ENCODE results near the gene CPN2. TPM values are rescaled to one million over a fixed set of nuclear protein-coding genes. Genes with fewer than 3 reads are reported as not detected.

The CPN2 gene
- total and polyA plus RNA-seq, 2 donors (not counting 1 experiment from before 2014, with no cell fraction given), result not detected

DNA sequence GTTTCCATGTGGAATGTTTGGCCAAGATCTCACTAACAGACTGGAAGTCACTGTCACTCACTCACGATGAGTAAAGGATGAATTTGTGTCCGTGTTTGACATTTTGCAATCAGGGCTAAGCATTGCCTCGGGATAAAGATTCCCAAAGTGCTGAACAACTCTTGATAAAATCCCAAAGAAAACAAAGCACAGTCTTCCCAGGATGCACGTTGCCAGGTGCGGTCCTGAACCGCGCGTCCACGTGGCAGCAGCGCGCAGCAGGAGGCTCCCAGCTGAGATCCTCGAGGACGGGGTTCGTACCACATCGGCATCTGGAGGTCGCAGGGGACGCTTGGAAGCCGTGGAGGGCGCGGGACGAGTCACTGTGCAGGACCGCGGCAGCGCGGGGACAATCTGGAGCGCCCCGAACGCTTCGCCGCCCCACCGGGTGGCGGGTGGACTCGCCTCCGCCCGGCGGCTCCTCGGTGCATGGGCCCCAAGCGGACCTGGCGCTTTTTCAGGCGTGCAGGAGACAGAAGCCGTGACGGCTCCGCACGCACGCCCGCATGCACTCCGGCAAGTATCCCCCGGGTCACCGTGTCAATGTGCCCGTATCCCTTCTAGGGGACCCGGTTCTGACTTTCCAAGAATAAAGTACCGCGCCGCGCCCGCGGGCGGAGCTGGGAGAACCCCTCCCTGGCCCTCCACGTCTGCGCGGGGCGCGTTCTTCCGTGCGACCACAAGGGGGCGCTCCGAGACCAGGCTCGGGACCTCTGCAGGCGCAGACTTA is 17.7 kb downstream of the CPN2 start:
- Histone ChIP-seq H3K4me2 (replicated peaks; ENCODE audit: low read depth, low read length, poor library complexity, severe bottlenecking) (peak overlapping the region; percentile 94), H3K27ac (ENCODE audit: low read length in 2 of 2) (no peak overlapping the region), H3K9me3 (ENCODE audit: control extremely low read depth in 1 of 3, control insufficient read depth in 2 of 3, insufficient read depth in 1 of 3, low read length in 2 of 3) (no peaks in the 10 kb centered on the region), H3K79me2 (ENCODE audit: control insufficient read depth, insufficient read depth, low read length) (no peaks in the 10 kb centered on the region), H3K9ac (ENCODE audit: low read length) (peak overlapping the region; percentile 62), H3K27me3 (replicated peaks in 1 of 4; ENCODE audit: control extremely low read depth in 1 of 4, control insufficient read depth in 3 of 4, insufficient read depth in 4 of 4, low read length in 3 of 4) (peaks cover 0 to 28% (median 7%) of the 10 kb centered on the region in 4 experiments), H2AFZ (ENCODE audit: insufficient read depth, low read depth, low read length, poor library complexity, severe bottlenecking) (peak overlapping the region; percentile 77), H4K20me1 (ENCODE audit: control insufficient read depth, insufficient read depth, low read length, poor library complexity, severe bottlenecking) (no peaks in the 10 kb centered on the region), H3K4me3 (ENCODE audit: control extremely low read depth in 1 of 5, extremely low read depth in 1 of 5, insufficient read depth in 1 of 5, low read depth in 2 of 5, low read length in 4 of 5) (peak overlapping the region in 4 of 5 experiments; percentile 15 to 62 (median 31)), H3K4me1 (ENCODE audit: control insufficient read depth in 2 of 2, insufficient read depth in 2 of 2, low read length in 2 of 2) (peaks cover 9 to 10% of the 10 kb centered on the region in 2 donors), H3K36me3 (replicated peaks in 1 of 2; ENCODE audit: control extremely low read depth in 1 of 2, control insufficient read depth in 1 of 2, extremely low read depth in 1 of 2, insufficient read depth in 2 of 2, low read length in 1 of 2) (no peaks in the 10 kb centered on the region)
- H3K9me3 Mint-ChIP-seq (ENCODE audit: insufficient read depth), result no peaks in the 10 kb centered on the region
- intact Hi-C loops (cut with micrococcal nuclease), result loop anchor here (1.0 kb wide), 3 partner anchors 11 to 261 kb away; no protein-coding TSS in a partner anchor
- peaks cover 7% of the 10 kb centered on the region for H3K4me1 Mint-ChIP-seq
- TF ChIP-seq CTCF (IDR thresholded peaks at IDR 0.05) (peak; percentile 99), EZH2 (IDR thresholded peaks at IDR 0.05; ENCODE audit: borderline replicate concordance, insufficient read depth, low read depth, low read length, poor library complexity, severe bottlenecking) (no peak)
- peaks cover 45% of the 10 kb centered on the region for H3K27me3 Mint-ChIP-seq
- POLR2A ChIA-PET, result no interaction called here
- peak overlapping the region; percentile 79 for H3K4me3 Mint-ChIP-seq
- peak; percentile 96 for ATAC-seq (ENCODE audit: low read depth)
- DNase-seq, result peak; percentile 91
- no peak overlapping the region for H3K27ac Mint-ChIP-seq
- CTCF ChIA-PET, result interaction anchor here (0.6 to 6.5 kb wide), 17 partner anchors 10 to 927 kb away, joined by 3 to 112 read pairs (median 4); partner anchors contain the start of gene GP5
- WGBS (ENCODE audit: insufficient coverage), result 6% methylated on average over 69 of the region's 69 CpGs

- 100% methylated on average over 1 of the region's 7 CpGs for WGBS (ENCODE audit: insufficient coverage)
- H2AFZ ChIP-seq (ENCODE audit: insufficient read depth, low read depth, low read length, poor library complexity, severe bottlenecking), result no peak overlapping the region
- no peaks in the 10 kb centered on the region for H3K36me3 ChIP-seq (replicated peaks in 1 of 2; ENCODE audit: control extremely low read depth in 1 of 2, control insufficient read depth in 1 of 2, extremely low read depth in 1 of 2, insufficient read depth in 2 of 2, low read length in 1 of 2)
- H3K4me3 Mint-ChIP-seq, result peak overlapping the region; percentile 68
- H3K27me3 Mint-ChIP-seq, result peaks cover 47% of the 10 kb centered on the region
- intact Hi-C loops (cut with micrococcal nuclease), result loop anchor here (1.0 kb wide), 3 partner anchors 11 to 261 kb away; no protein-coding TSS in a partner anchor
- no peak overlapping the region for H3K9ac ChIP-seq (ENCODE audit: low read length)
- DNase-seq, result no peak
- no peak overlapping the region for H3K4me3 ChIP-seq (ENCODE audit: control extremely low read depth in 1 of 5, extremely low read depth in 1 of 5, insufficient read depth in 1 of 5, low read depth in 2 of 5, low read length in 4 of 5)
- H3K27me3 ChIP-seq (replicated peaks in 1 of 4; ENCODE audit: control extremely low read depth in 1 of 4, control insufficient read depth in 3 of 4, insufficient read depth in 4 of 4, low read length in 3 of 4), result peaks cover 0 to 28% (median 7%) of the 10 kb centered on the region in 4 experiments
- ATAC-seq (ENCODE audit: low read depth), result no peak
- no peaks in the 10 kb centered on the region for H3K79me2 ChIP-seq (ENCODE audit: control insufficient read depth, insufficient read depth, low read length)
- no peaks in the 10 kb centered on the region for H4K20me1 ChIP-seq (ENCODE audit: control insufficient read depth, insufficient read depth, low read length, poor library complexity, severe bottlenecking)
- H3K27ac Mint-ChIP-seq, result no peak overlapping the region
- peaks cover 9 to 10% of the 10 kb centered on the region in 2 donors for H3K4me1 ChIP-seq (ENCODE audit: control insufficient read depth in 2 of 2, insufficient read depth in 2 of 2, low read length in 2 of 2)
- H3K9me3 ChIP-seq (ENCODE audit: control extremely low read depth in 1 of 3, control insufficient read depth in 2 of 3, insufficient read depth in 1 of 3, low read length in 2 of 3), result peaks cover 0 to 2% (median 0%) of the 10 kb centered on the region in 3 donors
- H3K9me3 Mint-ChIP-seq (ENCODE audit: insufficient read depth), result no peaks in the 10 kb centered on the region
- CTCF ChIA-PET, result interaction anchor here (0.9 to 6.5 kb wide), 5 partner anchors 12 to 667 kb away, joined by 3 to 112 read pairs (median 6); no protein-coding TSS in a partner anchor
- no peak overlapping the region for H3K27ac ChIP-seq (ENCODE audit: low read length in 2 of 2)
- TF ChIP-seq CTCF (IDR thresholded peaks at IDR 0.05), result no peak
- TF ChIP-seq EZH2 (IDR thresholded peaks at IDR 0.05; ENCODE audit: borderline replicate concordance, insufficient read depth, low read depth, low read length, poor library complexity, severe bottlenecking), result no peak
- no peak overlapping the region for H3K4me2 ChIP-seq (replicated peaks; ENCODE audit: low read depth, low read length, poor library complexity, severe bottlenecking)
- H3K4me1 Mint-ChIP-seq, result peaks cover 7% of the 10 kb centered on the region
- POLR2A ChIA-PET, result no interaction called here
Observed at GRCh38 chr3:194332858-194333211, 18.3 kb downstream of the CPN2 start.
